GM12878 (cell line): Measurements from ENCODE around the gene C1D.

ENCODE experiments used
- CTCF ChIP-seq, 3 experiments: IDR thresholded peaks in 2 of 3; conservative IDR thresholded peaks in 1 of 3; 2 replicates each; pipeline ENCODE4 v1.5.1; 2011; ENCODE audit warnings: low read depth in 3 of 3, low read length in 3 of 3, mild to moderate bottlenecking in 3 of 3, control low read depth in 2 of 3, moderate library complexity in 2 of 3, inconsistent platforms in 1 of 3, mixed read lengths in 1 of 3; ENCODE audit not compliant: control insufficient read depth in 2 of 3, insufficient read depth in 1 of 3; ENCODE audit errors: extremely low read depth in 1 of 3
- POLR2A ChIP-seq: IDR thresholded peaks from 2 replicates; pipeline ENCODE4 v1.6.1; 2011; ENCODE audit warnings: low read depth, mild to moderate bottlenecking, low read length

DNA sequence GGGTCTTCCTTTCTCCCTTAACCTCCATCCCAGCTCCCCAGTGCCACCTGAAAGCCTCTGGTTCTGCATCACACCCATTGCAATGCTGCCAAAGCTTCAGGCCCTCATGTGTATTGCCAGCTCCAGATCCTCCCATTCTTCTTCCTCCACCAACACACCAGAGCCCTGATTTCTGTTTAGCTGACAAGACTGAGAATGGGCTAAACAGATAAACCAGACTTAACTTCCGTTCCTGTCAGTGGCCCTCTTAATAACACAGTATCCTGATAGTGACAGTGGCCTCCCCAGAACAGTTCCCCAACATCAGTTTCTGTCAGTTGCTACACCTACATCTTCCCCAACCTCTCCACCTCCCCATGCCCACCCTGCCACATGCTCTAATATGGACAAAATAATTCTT, 31.3 kb upstream of the C1D start:
- TF ChIP-seq POLR2A (no peak), CTCF (IDR thresholded peaks at IDR 0.05 in 2 of 3, conservative IDR thresholded peaks at IDR 0.05 in 1 of 3; ENCODE audit: control insufficient read depth in 2 of 3, extremely low read depth in 1 of 3, insufficient read depth in 1 of 3, low read depth in 3 of 3, low read length in 3 of 3) (no peak)
